ENCODE data around the gene RPRML.
"Not testable (repeated sequence)": the region's sequence is repeated elsewhere in the genome, so short reads cannot be mapped to it uniquely, and the experiment has no call there.

The RPRML gene

DNA sequence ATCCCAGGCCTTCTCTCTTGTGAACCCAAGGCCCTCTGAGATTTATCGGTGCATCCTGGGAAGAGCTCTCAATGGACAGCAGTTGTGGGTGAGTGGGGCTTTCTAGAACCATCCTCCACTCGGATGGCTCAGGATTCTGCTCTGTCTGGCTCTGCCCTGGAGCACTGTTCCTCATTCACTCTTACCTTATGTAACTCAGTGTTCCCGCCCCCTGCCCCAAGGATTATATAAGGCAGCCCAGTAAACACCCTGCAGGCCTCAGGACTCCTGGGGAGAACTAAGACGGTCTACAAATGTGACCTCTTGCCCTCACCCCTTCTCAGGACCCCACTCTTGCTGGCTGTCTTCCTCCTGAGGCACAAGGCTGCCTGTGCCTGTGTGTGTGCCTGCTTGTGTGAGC, 3.8 kb downstream of the RPRML start:
- DNase-seq = no peak

DNA sequence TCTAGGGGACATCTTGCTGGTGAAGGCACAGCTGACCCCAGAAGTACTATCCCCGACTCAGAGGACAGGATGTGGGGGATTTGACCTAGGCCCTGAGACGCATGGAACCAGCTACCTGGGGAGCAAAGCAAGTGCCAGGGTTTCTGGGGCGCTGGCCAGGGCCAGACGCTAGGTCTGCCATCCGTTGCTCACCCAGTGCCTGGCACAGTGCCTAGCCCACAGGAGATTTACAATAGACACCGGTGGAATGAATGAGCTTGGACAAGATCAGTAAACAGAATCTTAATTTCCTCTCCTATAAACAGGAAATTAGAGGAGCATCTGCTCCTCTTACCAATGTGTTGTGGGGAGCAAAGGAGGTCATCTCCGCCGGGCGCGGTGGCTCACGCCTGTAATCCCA, 5.0 kb downstream of the RPRML start:
- DNase-seq = peak; percentile 49

DNA sequence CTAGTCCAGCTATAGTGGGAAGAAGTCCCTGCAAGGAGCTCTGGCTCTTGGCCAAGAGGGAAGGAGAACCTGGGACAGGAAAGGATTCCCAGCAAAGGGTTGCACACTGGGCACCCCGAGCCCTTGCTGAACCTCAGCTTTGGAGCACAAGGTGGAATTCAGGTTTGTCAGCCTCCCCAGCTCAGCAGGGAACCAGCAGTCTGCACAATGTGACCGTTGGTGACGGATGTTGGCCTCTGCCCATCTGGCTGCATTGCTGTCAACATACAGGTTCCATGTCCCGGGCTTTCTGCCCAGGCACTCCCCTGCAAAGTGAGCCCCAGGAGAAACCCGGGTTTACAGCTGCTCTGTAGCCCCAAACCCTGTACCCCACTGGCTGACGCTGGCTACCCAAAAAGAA, 6.7 kb downstream of the RPRML start:
- peak; percentile 28 for DNase-seq

DNA sequence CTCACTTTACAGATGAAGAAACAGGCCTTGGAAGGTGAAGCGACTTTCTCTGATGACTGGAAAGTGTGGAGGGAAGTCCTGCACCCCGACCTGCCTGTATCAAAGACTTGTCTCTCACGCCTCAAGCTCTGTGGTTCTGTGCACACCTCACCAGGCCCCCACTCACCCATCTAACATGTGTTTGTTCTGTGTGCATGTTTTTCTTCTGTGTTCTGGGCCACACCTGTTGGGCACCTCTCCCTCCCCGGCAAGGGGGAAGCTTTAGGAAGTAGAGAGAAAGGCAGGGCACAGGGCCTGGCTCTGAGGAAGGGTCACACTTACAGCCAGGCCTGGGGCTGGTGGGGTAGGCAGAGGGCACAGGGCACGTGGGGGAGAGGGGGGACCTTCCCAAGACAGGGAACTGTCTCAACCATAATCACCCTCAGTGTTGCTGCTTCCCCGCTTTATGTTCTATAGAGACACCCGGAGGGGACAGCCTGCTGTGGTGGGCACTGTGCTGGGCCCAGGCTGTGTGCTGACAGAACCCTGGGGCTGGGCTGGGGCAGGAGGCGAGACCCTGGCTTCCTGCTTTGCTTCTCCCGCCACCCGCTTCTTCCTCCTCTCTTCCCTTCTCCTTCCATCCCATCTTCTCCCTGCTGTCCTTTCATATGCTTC, 7.3 kb downstream of the RPRML start:
- no peak for DNase-seq

DNA sequence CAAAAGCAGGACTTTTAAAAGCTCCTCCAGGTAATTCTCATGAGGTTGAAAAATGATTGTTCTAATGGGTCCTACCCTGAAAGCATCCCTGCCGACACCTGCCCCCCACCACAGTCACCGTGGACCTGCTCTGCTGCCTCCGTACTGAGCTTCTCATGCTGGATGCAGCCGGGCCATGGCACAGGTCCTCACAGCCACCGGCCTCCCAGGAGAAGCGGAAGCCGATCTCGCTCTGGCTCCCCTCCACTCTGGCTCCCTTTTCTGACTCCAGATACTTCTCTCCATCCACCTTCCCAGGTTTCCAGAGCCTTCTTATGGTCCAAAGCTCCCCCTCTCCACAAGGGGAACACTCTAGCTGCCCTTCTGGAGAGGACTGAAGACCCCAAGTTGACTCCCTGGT, 10.2 kb downstream of the RPRML start:
- DNase-seq = no peak

DNA sequence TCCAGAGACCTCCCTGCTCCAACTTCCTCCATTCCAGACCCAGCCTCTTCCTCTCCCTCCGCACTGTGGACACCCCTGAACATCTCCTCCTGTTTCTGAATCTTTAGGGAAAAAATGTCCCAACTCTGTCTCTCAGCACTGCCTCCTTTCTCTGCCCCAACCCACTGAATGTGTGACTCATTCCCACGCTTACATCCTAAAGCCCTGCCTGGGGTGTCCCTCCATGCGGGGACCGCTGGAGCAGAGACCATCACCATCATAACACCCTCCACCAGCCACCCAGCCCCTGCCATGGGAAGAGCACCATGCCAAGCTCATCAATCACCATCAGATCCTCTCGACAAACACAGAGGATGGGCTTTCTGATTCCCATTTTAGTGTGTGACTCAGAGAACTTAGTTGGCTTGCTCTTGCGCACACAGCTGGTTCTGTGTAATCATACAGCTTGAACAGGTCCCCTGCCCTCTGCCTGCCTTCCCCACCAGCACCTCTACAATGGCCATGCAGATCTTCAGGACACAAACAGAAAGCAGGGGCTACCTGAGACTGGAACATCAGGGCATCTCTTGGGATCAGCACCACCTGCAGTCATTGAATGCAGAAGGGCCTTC, 10.7 kb downstream of the RPRML start:
- no peak for DNase-seq

DNA sequence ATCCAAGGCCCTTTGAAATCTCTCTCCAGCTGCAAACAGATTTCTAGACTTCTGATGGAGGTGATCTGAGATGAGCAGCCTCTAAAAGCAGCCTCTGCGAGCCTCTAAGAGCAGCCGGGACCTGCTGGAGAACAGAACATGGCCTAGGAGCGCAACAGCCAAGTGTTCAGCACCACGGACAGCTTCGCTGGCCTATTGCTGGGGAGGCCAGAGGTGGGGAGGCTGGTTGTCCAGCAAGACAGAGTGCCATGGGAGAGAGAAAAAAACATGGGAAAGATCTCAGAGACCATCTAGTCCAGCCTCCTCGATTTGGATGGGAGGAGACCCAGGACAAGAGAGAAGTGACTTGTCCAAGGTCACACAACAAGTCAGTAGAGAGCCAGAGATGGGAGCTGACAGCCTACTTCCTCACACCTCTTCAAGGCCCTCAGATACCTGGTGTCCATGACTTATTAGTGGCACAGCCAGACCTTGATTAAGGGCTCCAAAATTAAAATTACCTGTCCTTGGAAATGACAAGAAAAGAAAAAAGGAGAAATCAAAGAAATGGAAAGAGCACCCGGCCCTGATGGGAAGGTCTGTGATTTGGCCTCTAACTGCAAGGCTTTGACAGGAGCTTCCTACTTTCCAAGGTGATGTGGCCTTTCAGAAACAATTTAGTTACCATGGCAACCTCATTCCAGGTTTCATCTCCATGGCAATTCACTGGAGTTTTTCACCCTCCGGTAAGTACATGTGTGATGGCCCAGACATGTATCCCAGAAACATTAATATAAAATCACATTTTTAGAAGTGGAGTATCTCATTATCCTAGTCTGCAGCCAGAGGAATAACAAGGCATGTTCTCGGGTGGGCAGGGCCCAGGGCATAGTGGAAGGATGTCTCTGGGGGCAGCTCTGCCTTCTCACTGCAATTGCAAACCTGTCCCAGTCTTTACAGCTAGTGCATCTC, 14.5 kb downstream of the RPRML start:
- no peak for DNase-seq

DNA sequence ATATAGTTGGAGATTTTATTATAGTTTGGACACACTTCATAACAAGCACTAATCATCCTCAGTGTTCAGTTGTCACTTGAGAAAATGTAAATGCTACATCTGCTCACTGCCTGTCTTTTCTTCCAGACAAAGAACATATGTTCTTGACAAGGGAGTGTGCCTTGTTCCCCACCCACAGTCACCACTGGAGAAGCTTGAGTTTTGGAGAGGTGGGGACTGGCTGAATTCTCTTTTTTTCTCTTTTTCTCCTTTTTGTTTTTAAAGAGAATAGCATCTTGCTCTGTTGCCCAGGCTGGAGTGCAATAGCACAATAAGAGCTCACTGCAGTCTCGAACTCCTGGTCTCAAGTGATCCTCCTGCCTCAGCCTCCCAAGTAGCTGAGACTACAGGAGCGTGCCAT, 15.5 kb downstream of the RPRML start:
- no peak for DNase-seq

DNA sequence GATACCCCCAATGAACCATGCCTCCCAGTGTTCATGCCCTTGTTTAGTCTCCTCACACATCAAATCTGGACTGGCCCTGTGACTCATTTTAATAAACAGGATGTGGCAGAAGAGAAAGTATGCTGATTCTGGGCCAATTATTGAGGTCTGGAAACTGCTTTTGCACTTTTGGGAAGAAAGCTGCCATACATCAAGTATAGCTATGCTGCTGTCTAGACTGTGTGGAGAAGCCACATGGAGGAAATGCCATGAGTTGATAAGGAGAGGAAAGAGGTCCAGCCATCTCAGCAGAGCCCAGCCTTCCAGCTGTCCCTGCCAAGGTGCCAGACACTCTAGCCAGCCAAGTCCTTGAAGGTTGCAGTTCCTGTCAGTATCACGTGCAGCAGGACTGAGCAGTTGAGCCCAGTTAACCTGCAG, 16.7 kb downstream of the RPRML start:
- no peak for DNase-seq

DNA sequence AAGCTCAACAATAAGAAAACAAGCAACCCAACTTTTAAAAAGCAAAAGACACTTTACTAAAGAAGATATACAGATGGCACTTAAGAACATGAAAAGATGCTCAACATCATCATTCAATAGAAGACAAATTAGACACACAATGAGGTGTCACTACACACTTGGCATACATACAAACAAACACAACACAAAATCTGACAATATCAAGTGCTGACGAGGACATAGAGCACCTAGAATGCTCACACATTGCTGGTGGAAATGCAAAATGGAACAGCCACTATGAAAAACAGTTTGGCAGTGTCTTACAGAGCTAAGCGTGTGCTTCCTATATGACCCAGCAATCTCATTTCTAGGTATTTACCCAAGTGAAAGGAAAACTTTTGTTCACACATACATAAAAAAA, 18.9 kb downstream of the RPRML start:
- no peak for DNase-seq

DNA sequence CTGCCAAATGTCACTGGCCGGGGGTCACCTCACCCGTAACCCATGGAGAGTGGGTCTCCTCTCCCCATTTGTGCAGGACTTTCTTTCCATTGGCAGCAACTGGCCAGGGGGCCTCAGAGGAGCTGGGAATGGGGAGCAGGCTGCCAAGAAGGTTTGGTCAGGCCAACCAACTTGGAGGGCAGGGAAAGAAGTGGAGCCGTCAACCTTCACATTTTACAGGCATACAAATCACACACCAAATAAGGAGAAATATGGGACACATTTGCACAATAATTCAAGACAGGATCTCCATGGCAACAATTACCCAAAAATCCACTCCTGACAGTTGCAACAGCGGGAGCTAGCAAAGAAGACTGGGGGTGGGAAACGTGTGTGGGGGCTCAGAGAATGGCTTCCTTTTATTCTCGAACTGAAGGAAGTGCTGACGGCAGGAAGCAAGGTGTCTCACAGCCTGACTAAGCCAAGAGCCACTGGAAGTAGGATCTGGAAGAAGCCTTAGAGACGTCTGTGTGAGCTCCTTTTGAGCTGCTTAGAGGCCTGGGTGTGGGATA, 20.9 kb downstream of the RPRML start:
- DNase-seq = no peak

DNA sequence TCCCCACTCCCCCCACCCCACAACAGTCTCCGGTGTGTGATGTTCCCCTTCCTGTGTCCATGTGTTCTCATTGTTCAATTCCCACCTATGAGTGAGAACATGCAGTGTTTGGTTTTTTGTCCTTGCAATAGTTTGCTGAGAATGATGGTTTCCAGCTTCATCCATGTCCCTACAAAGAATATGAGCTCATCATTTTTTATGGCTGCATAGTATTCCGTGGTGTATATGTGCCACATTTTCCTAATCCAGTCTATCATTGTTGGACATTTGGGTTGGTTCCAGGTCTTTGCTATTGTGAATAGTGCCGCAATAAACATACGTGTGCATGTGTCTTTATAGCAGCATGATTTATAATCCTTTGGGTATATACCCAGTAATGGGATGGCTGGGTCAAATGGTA, 25.9 kb downstream of the RPRML start:
- DNase-seq = not testable (repeated sequence)

DNA sequence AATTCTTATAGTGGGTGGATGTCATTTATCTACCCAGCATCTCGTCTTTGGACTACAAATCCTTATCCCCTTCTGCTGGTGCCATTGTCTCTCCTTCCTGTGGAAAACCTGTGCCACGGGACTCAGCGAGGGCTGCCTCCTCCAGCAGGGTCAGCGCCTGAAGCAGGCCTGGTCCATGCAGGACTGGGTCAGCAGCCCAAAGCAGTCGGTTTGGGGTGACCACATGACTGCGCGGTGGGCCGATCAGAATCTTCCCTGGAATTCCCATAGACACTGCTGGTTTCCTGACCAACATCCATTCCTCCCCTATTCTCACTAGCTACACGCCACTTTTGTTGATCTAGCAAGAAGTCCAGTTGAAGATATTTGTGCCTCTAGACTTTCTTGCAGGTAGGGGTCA, 26.9 kb downstream of the RPRML start:
- no peak for DNase-seq

DNA sequence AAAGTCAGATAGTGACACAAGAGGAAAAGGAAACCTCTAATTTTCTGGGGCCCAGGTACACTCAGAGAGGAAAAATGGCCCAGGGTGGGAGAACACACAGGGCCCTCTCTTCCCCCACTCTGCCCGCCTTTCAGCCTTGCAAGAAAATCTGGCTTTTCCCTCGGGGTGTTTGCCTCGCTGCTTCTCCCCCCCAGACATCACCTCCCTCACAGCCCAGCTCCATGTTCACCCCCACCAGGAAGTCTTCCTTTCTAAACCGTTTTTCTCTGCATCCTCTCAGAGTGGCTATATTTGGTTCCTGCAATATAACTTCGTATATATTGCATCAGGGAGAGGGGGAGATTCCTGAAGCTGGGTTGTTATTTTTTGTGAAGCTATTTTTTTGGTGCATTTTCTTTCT, 27.3 kb downstream of the RPRML start:
- no peak for DNase-seq

DNA sequence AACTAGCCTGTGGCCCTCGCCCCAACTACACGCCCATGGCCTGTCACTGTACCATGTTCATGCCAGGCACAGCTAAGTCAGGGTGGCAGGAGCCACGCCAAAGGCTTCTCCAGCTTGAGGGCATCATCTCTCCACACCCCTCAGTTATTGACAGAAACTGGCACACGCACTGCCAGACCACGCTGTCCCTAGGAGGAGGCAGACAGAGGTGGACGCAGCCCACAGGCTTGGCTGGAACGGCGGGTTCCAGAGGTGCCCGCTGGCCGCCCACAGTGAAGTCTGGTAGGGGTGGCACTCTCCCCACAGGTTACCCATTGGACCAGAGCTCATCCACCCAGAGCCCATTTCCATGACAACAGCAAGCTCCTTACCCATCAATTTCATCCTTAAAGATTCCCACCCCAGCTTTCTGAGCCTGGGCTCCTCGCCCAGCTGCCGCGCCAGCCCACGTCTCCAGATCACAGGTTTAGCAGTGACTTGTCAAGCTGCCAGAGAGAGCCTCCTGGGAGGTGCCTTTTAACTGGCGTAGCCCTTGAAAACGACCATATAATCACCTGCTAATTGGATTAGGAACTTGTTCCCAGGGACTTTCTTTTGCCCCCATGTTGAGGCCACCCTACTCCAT, 27.9 kb downstream of the RPRML start:
- peak; percentile 16 for DNase-seq

DNA sequence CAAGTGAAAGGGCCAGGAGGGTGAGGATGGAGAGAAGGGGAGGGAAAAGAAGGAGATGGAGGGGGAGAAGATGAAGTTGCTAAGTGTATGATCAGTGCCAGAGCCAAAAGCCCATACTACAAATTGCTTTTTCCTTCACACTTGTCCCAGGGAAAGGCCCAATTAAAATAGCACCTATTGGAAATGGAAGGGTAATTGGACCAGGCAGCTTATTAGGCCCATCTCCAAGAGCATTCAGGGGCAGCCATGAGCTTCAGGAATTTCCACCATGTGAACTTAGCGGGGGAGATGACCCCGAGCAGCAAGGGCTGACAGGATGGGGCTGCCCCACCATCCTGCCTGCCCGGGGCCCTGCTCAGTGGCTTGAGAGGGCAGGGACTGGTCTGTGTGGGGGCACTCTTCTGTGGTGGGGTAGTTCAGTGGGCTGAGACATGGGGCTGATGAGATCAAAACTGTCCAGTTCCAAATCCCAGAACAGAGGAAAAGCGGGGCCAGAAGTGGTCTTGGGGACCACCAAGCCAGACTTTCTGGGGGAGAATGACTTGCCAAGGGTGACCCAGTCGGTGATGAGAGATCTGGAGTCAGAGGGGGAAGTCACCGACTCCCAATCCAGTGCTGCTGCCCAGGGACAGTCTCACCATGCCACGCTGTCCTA, 28.6 kb downstream of the RPRML start:
- DNase-seq = no peak

DNA sequence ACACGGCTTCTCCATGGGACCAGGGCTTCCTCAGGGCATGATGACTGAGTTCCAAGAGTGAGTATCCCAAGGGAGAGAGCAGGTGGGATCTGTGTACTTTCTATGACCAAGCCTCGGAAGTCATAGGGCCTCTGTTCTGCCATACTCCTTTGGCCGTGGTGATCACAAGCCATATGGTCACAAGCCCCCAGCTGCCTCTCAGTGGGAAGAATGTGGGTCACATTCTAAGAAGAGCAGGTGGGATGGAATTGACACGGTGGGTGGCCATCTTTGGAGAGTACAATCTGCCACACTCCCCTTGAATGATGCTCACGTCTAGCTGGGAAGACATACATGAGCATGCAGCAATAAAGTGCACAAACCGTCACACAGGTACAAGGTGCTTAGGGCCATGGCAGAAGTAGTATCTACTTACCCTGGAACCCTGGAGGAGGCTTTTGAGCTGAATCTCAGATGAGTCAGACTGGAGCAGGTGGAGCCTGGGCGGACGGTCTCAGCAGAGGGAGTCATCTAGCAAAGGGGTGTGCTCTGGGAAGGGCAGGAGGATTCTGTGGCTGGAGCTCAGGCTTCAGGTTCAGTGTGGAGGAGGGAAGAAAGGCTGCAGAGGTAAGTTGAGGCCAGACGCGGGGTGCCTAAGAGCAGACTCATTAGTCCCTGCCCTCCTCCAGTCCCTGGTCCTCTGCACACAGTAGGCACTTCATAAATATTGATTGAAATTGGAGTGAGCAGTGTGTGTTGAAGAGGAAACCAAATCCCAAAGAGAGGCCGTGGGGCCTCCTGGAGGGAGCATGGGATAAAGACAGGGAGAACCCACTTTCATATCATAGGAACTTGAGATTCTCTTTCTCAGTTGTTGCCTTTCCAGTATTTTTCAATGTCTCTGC, 29.5 kb downstream of the RPRML start:
- no peak for DNase-seq

DNA sequence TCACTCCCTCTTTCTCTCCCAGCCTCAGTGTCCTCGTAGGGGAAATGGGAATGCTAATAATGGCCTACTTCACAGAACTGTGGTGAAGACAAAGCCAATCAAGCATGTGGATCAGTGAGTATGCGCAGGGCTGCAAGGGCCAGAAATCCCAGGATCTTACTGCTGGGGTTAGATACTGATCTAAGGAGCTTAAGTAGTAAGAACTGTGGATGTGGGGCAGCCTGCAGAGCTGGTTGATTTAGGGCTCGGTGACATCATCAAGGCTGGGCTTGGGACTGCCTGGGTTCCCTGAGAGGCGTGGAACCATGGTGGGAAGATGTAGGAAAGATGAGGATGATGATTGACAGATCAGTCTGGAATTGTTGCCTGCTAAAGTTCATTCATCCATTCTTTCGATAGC, 30.5 kb downstream of the RPRML start:
- no peak for DNase-seq

DNA sequence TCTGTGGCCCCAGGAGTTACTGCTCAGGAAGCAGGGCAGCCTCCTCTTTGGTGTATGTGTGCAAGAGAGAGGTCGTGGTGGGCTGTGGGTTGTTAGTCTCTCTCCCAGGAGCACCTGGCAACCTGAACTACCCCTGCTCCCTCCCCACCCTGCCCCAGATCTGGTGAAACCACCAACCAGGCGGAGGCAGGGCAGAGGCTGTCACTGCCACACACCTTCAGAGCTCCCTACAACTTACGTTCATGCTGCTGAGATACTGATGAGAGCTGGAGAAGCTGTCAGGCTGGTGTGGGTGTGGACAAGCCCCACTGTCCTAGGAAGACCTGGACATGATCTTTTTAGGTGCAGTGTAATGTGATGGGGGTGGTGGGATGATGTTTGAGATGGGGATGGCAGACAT, 31.8 kb downstream of the RPRML start:
- no peak for DNase-seq

DNA sequence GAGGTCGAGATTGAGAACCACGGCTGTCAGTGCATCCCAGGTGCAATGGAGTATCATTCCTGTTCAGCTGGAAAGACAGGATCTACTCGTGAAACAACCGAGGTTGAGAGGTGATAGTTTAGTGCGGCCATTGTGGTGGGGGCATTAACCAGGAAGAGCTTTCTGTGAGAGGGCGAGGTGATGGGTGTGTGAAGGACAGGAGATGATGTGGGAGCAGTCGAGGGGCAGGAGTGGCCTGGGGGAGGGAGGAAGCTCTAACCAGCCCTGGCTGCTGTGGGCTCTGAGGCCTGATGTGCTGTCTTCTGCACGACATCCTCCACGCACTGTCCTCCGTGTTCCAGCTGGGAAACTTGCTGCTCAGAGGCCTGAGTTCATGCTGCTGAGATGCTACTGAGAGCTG, 34.1 kb downstream of the RPRML start:
- no peak for DNase-seq

Data from NCI-H1092 treated with DMSO at 0.1 percent for 48 hours (cell line).